GM19240 (cell line): ENCODE measurements around the gene SLCO2A1.

Source experiments
- DNase-seq: peaks from one replicate; pipeline ENCODE4 v3.0.0; 2011; ENCODE audit warnings: low spot score; ENCODE audit not compliant: insufficient read length

Gene SLCO2A1

DNA sequence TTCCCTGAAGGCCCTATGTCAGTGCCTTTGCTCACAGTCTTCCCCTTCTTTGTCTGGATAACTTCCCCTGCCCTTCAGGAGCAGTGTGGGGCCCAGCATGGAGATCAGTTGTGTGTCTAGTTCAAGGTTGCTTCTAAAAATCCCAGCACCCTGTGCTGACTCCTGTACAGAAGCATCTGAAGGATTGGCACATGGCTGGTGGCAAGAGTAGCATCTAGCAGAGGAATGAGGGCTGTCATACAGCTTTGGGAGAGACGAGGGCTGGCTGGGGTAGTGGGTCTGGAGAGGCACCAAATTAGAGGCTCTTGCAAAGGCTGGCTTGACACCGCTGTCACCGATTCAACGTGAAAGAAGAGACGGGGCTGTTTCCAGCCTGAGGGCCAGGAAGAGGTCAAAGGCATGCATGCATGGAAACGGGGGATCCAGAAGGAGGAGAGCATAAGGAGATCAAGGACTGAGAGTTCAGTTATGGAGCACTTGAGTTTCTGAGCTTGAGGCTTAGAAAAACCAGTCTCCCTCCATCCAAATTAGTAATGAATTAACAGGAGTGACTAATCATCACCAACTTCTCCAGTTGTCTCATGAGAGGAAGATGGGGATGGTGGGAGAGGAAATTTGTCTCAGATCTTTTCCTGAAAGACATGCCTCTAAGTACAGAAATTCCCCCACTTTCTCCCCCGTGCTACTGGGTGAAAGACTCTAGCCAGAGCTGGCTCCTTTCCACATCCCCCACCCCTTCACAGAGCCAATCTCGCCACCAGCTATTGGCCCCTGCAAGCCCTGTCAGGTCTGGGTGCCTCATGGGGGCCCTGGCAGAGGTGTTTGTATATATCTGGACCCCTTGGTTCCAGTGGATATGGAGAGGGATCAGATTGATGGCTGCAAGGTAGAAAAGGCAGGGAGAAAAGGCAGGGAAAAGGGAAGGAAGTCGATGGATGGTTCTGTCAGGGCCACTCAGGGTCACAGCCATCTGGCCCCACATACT is 45.9 kb downstream of the SLCO2A1 start:
- DNase-seq: no peak

GRCh38 chr3:133983126-133983525 is 46.6 kb downstream of the SLCO2A1 start:
- no peak for DNase-seq

GRCh38 chr3:133980550-133980949 is 49.2 kb downstream of the SLCO2A1 start:
- DNase-seq: no peak

- no peak for DNase-seq
These were observed 49.7 kb downstream of the SLCO2A1 start for GRCh38 chr3:133980035-133980434.

- no peak for DNase-seq
These were observed 50.2 kb downstream of the SLCO2A1 start for GRCh38 chr3:133979553-133979952.

DNA sequence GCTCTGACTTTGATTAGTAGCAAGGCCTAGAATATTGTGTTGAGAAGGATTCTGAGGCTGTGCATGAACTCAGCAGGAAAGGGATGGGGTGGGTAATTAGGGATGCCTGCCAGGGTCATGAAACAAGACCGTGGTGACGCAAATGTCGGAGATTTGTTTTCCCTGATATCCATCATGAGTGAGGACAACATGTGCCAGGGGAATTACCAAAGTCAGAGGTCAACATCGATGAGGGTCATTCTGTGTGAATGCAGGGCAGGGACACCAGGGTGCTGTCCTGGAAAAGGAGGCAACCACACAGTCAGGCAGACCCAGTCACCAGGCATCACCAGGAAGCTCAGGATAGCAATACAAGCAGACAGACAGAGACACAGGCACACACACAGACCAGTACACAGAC is 52.2 kb downstream of the SLCO2A1 start:
- DNase-seq: no peak

DNA sequence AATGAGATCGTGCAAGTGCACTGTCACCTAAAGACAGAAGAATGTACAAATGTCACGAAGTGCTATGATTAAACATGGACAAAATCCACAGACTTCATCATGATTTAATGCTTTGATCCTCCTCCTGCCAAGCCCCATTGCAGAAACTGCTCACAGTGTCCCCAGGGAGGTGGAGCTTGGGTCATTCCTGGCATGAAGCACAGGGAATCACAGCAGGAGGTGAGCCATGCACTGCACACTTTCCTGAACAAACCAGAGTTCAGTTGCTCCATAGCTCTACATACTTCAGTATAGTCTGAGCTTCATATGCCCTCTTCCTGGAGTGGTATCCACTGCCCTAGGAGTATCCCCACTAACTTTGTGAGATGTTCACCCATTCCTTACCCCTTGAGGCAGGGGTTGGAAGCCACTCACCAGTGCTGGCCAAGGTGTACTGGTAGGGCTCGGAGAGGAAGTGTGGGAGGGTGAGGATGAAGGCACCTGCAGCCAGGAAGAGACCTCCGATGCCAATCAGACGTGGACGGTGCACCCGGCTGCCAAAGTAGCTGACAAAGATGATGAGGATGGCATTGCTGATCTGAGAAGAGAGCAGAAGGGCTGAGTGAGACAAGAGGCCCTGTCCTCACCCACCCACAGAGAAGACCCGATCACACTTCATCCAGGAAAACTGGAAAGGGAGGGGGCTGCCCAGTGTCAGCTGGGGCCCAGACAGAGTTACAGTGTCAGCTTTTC is 56.3 kb downstream of the SLCO2A1 start:
- DNase-seq: no peak

GRCh38 chr3:133972156-133972555 is 57.6 kb downstream of the SLCO2A1 start:
- no peak for DNase-seq

DNA sequence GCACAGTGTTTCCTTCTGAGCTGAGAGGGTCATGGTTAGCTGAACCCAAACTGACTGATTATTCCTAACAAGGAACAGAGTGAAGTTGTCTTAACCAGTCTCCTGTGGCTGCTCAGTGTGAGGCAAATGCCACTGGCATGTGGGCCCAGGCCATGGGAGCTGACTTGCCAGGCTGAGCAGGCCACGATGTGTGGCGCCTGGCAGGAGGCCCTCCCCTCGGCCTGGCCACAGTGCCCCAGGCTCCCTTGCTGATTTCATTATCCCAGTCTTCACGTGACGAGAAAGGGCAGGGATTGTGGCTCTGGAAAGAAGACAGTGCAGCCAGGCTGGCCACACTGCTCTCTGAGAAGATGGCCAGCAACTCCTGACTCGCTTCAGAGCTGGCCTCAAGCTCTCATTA is 58.8 kb downstream of the SLCO2A1 start:
- no peak for DNase-seq

DNA sequence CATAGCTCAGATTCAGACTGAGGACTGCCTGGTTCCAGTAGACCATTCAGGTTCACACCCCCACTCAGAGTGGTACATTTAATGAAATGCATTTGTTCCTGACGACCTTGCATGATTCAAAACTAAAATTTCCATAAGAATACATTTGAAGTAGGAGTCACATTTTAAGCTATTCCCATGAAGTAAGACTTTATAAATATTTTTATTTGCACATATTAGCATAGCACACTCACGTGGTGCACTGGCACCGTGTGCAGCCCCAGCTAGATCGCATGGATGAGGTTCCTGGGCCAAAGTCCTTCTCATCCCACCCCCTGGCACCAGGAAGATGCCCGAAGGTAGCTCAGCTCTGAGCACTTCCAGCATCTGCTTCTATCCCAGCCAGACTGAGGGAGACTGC is 59.4 kb downstream of the SLCO2A1 start:
- no peak for DNase-seq

GRCh38 chr3:133967992-133968892 is 61.5 kb downstream of the SLCO2A1 start:
- DNase-seq: no peak

DNA sequence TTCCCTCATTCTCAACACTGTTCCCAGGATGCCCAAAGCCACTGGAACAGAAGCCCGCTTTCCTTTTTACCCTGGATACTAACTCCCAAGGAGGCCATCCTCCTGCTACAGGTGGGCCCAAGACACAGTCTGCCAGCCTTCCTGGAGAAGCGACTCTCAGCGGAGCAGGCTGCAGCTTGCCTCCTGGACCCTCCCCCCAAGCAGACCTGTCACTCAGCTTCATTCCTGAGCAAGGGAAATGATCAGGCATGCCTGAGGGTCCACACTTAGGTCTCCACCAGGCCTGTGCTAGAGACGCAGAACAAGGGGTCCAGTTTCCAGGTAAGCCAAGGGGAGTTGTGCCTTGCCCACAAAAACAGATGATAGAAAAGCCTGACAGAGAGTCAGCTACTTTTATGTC is 62.8 kb downstream of the SLCO2A1 start:
- no peak for DNase-seq

DNA sequence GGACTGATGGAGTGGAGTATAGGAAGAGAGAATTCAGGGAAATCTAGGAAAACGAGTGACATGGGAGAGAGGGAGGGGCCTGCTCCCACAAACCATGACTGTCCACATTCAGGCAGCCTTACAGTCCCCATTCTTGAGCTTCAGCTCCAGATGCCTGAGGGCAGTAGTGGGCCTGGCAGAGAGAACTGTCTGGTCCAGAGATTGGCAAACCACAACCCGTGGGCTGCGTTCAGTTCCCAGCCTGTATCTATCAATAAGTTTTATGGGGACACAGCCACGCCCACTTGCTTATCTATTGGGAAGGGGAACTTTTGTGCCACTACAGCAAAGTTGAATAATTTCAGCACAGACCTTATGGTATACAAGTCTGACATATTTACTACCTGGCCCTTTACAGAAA is 63.8 kb downstream of the SLCO2A1 start:
- no peak for DNase-seq

DNA sequence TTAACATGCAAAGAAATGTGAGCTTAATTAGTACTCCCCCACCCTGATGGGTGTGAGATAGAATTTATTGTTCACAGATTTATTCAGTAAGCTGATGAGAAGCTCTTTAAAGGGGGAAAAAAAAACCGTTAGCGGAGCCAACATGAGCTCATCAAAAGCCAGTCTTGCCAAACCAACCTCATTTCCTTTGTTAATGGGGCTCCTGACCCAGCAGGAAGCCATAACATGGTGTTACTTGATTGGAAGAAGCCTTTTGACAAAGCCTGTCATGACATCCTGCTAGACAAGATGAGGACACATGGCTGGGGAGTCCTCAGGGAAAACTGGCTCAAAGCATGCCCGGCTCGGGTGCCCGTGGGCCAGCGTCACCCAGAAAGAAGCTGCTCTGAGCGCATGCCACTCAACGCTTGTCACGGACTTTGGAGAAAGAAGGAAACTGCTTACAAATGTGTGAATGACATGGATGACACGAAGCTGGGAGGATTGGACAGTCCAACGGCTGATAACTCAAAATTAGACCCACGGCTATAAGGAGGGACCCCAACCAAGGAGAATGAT is 64.6 kb downstream of the SLCO2A1 start:
- DNase-seq: no peak

DNA sequence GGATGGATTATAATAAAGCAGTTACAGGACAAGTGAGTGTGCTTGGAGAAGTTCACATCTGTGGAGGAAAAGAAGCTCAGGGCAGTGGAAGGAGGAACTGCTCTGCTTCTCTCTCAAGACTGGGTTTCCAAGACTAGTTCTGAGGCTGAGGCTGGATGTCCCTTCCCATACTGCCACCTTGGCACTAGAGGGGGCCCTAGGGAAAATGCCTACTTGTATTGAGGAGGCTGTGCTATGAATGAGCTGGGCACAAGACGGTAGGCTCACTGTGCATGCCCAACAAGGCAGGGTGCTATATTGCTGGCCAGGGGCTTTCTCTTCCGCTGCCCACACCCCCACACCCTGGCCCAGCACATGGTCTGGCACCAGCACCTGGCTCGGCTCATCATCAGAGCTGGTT is 65.2 kb downstream of the SLCO2A1 start:
- no peak for DNase-seq

GRCh38 chr3:133963657-133964396 is 65.9 kb downstream of the SLCO2A1 start:
- no peak for DNase-seq

- DNase-seq: no peak
These were observed 66.9 kb downstream of the SLCO2A1 start for GRCh38 chr3:133962849-133963248.

DNA sequence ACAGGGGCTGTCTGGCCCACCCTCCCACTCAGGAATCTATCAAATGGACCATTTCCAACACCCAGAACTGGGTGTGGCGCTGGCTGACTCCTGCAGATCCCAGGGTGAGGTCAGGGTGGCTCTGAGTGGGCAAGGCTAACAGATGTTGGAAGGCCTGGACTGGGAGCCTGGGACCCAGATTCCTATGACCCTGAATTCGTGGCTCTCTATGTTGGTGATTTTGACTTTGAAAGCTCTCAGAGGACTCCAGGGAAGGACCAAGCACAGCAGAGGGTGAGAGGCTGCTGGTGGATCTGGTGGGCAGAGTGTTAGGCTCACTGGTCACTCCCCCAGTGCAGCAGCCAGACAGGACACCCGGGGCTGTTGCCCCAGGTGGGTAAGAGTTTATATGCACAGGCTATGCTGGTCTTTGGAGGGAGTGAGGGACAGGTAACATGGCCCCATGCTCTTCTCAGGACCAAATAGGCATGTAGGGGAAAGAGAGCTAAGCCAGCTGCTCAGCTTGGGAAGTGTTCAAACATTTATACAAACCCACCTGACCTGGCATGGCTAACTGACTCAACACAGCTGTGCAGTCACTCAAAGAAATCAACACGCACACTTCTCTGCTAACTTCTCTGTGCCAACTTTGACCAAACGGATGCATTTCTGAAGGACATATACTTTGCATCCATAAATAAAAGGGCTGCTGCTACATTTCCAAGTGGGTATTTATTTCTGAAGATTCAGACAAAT is 71.5 kb downstream of the SLCO2A1 start:
- DNase-seq: no peak

- no peak for DNase-seq
These were observed 72.7 kb downstream of the SLCO2A1 start for GRCh38 chr3:133956982-133957381.

GRCh38 chr3:133956353-133956752 is 73.4 kb downstream of the SLCO2A1 start:
- DNase-seq: no peak
